NCI-H2227 treated with DMSO at 0.1 percent for 48 hours (cell line): Measurements from ENCODE around the gene CALD1.

Experiments
- DNase-seq: peaks from one replicate; lab custom pipeline; 2025; lab: John Stamatoyannopoulos, UW

Gene CALD1

GRCh38 chr7:134896073-134896472 is 116.6 kb downstream of the CALD1 start:
- no peak for DNase-seq

- no peak for DNase-seq
Observed at GRCh38 chr7:134897936-134898335, 118.5 kb downstream of the CALD1 start.

GRCh38 chr7:134899729-134900128 is 120.3 kb downstream of the CALD1 start:
- no peak for DNase-seq

GRCh38 chr7:134900166-134900982 is 120.9 kb downstream of the CALD1 start:
- DNase-seq: no peak

- DNase-seq: no peak
Observed at GRCh38 chr7:134901389-134902020, 122.1 kb downstream of the CALD1 start.

- DNase-seq: no peak
Observed at GRCh38 chr7:134902058-134902457, 122.6 kb downstream of the CALD1 start.

GRCh38 chr7:134903073-134903790 is 123.8 kb downstream of the CALD1 start:
- DNase-seq: no peak

- no peak for DNase-seq
Observed at GRCh38 chr7:134905375-134905774, 125.9 kb downstream of the CALD1 start.

GRCh38 chr7:134907000-134907399 is 127.6 kb downstream of the CALD1 start:
- no peak for DNase-seq

GRCh38 chr7:134907639-134908038 is 128.2 kb downstream of the CALD1 start:
- no peak for DNase-seq

GRCh38 chr7:134908289-134908688 is 128.9 kb downstream of the CALD1 start:
- DNase-seq: no peak

GRCh38 chr7:134910214-134910890 is 130.9 kb downstream of the CALD1 start:
- no peak for DNase-seq

GRCh38 chr7:134910968-134911367 is 131.5 kb downstream of the CALD1 start:
- no peak for DNase-seq

GRCh38 chr7:134916171-134916883 is 136.9 kb downstream of the CALD1 start:
- DNase-seq: no peak

- no peak for DNase-seq
Observed at GRCh38 chr7:134919240-134919641, 139.8 kb downstream of the CALD1 start.

GRCh38 chr7:134920026-134920753 is 140.8 kb downstream of the CALD1 start:
- no peak for DNase-seq

GRCh38 chr7:134922720-134923704 is 143.6 kb downstream of the CALD1 start:
- DNase-seq: no peak

GRCh38 chr7:134925766-134926165 is 146.3 kb downstream of the CALD1 start:
- DNase-seq: no peak

GRCh38 chr7:134926396-134926795 is 147.0 kb downstream of the CALD1 start:
- no peak for DNase-seq

- DNase-seq: no peak
Observed at GRCh38 chr7:134927076-134927475, 147.6 kb downstream of the CALD1 start.
